RWPE2 (cell line): Measurements from ENCODE around the gene PTPN21.
A peak's percentile ranks its signal among the peaks of the same experiment; 100 is the strongest.
"Not testable (repeated sequence)": the region's sequence is repeated elsewhere in the genome, so short reads cannot be mapped to it uniquely, and the experiment has no call there.

ENCODE experiments used
- ATAC-seq: fragments of 200-7000 bp; cut with Tn5 transposase; 3 replicates; pipeline ENCODE4 v1.9.1; 2021; ENCODE audit warnings: low read depth
- DNase-seq: peaks from one replicate; pipeline ENCODE4 v3.0.0-alpha.2; 2020; ENCODE audit warnings: low spot score
- H3K27ac ChIP-seq: fragments of 450-650 bp; 2 replicates; pipeline ENCODE4 v1.5.1; 2017; ENCODE audit warnings: mild to moderate bottlenecking; ENCODE audit not compliant: poor library complexity, severe bottlenecking
- H3K27me3 ChIP-seq: fragments of 250-450 bp; sonication (Bioruptor Pico); 2 replicates; pipeline ENCODE4 v1.5.1; 2021; ENCODE audit warnings: mild to moderate bottlenecking, moderate library complexity; ENCODE audit not compliant: insufficient read depth, poor library complexity, severe bottlenecking
- H3K36me3 ChIP-seq: fragments of 250-450 bp; sonication (Bioruptor Pico); 2 replicates; pipeline ENCODE4 v1.5.1; 2020; ENCODE audit warnings: low read depth, mild to moderate bottlenecking, moderate library complexity
- H3K4me1 ChIP-seq: fragments of 250-450 bp; sonication (Bioruptor Pico); 2 replicates; pipeline ENCODE4 v1.5.1; 2021; ENCODE audit warnings: mild to moderate bottlenecking, moderate library complexity; ENCODE audit not compliant: insufficient read depth, poor library complexity, severe bottlenecking
- H3K4me3 ChIP-seq: fragments of 250-450 bp; sonication (Bioruptor Pico); 2 replicates; pipeline ENCODE4 v1.5.1; 2021; ENCODE audit warnings: mild to moderate bottlenecking, moderate library complexity; ENCODE audit not compliant: severe bottlenecking
- H3K9me3 ChIP-seq: fragments of 250-450 bp; sonication (Bioruptor Pico); 2 replicates; pipeline ENCODE4 v1.5.1; 2021; ENCODE audit warnings: mild to moderate bottlenecking, moderate library complexity; ENCODE audit not compliant: severe bottlenecking
- CTCF ChIP-seq: fragments of 450-650 bp; IDR thresholded peaks from one replicate; pipeline ENCODE4 v1.5.1; 2017; ENCODE audit warnings: mild to moderate bottlenecking, moderate library complexity; ENCODE audit not compliant: poor library complexity, severe bottlenecking

PTPN21 gene

GRCh38 chr14:88533064-88533602, 21.7 kb downstream of the PTPN21 start:
- H3K9me3 ChIP-seq, result no peaks in the 10 kb centered on the region
- peaks cover 15% of the 10 kb centered on the region; the same call in 1 of the 2 replicates for H3K36me3 ChIP-seq
- no peak for TF ChIP-seq CTCF
- H3K27ac ChIP-seq, result no peak overlapping the region
- DNase-seq (no peak), ATAC-seq (no peak)
- H3K4me1 ChIP-seq, result no peaks in the 10 kb centered on the region
- H3K4me3 ChIP-seq, result no peak overlapping the region
- H3K27me3 ChIP-seq, result no peaks in the 10 kb centered on the region

- H3K9me3 ChIP-seq, H3K4me3 ChIP-seq, H3K27me3 ChIP-seq, H3K36me3 ChIP-seq, H3K27ac ChIP-seq, ATAC-seq, H3K4me1 ChIP-seq, DNase-seq: not testable (repeated sequence)
Measured at GRCh38 chr14:88529889-88530288, 24.9 kb downstream of the PTPN21 start.

GRCh38 chr14:88522393-88522792, 32.4 kb downstream of the PTPN21 start:
- Histone ChIP-seq H3K27me3 (no peaks in the 10 kb centered on the region), H3K4me3 (no peak overlapping the region), H3K27ac (no peak overlapping the region), H3K9me3 (no peaks in the 10 kb centered on the region), H3K4me1 (peaks cover 13% of the 10 kb centered on the region), H3K36me3 (no peaks in the 10 kb centered on the region; the same call in 1 of the 2 replicates)
- DNase-seq (no peak), ATAC-seq (no peak)
- TF ChIP-seq CTCF, result no peak

- no peak overlapping the region for H3K4me3 ChIP-seq
- no peak for TF ChIP-seq CTCF
- no peaks in the 10 kb centered on the region for H3K27me3 ChIP-seq
- no peak overlapping the region for H3K27ac ChIP-seq
- peaks cover 13% of the 10 kb centered on the region for H3K4me1 ChIP-seq
- DNase-seq (no peak), ATAC-seq (0 out of 3 replicates have a peak, but pooled peaks have one; percentile 50)
- H3K36me3 ChIP-seq, result no peaks in the 10 kb centered on the region; the same call in 1 of the 2 replicates
- H3K9me3 ChIP-seq, result no peaks in the 10 kb centered on the region
Measured at GRCh38 chr14:88521818-88522217, 33.0 kb downstream of the PTPN21 start.

GRCh38 chr14:88519907-88520306, 34.9 kb downstream of the PTPN21 start:
- Histone ChIP-seq H3K36me3 (no peaks in the 10 kb centered on the region; the same call in none of the 2 replicates), H3K4me1 (peaks cover 13% of the 10 kb centered on the region), H3K4me3 (no peak overlapping the region), H3K27me3 (no peaks in the 10 kb centered on the region), H3K9me3 (no peaks in the 10 kb centered on the region), H3K27ac (no peak overlapping the region)
- no peak for ATAC-seq
- no peak for TF ChIP-seq CTCF
- DNase-seq, result no peak
